Gastroesophageal sphincter (tissue), 4 donors: ENCODE results near the gene CCDC171. TPM values are rescaled to one million over a fixed set of nuclear protein-coding genes. Genes with fewer than 3 reads are reported as not detected.

ENCODE experiments used
- ATAC-seq: fragments of 150-250 bp; one replicate; pipeline ENCODE4 v1.9.1; 2016; ENCODE audit warnings: mild to moderate bottlenecking, moderate library complexity
- H3K27ac ChIP-seq, 4 donors: fragments of 200-600 bp; sonication (generic) in 3 of 4; 1 replicate in 3 of 4; 2 replicates in 1 of 4; pipeline ENCODE4 v1.5.1; 2016 to 2019
- H3K27me3 ChIP-seq: fragments of 200-600 bp; sonication (generic); one replicate; pipeline ENCODE4 v1.5.1; 2019
- H3K36me3 ChIP-seq, 2 donors: fragments of 200-600 bp; sonication (generic); one replicate each; pipeline ENCODE4 v1.5.1; 2019; ENCODE audit warnings: control low read depth in 1 of 2
- H3K4me1 ChIP-seq, 3 donors: fragments of 200-600 bp; sonication (generic); 1 replicate in 2 of 3; 2 replicates in 1 of 3; pipeline ENCODE4 v1.5.1; 2016 to 2019; ENCODE audit warnings: control low read depth in 2 of 3
- H3K4me3 ChIP-seq, 2 donors: fragments of 200-600 bp; sonication (generic); one replicate each; pipeline ENCODE4 v1.5.1; 2019; ENCODE audit warnings: mild to moderate bottlenecking in 1 of 2, moderate library complexity in 1 of 2
- H3K9me3 ChIP-seq, 3 donors: fragments of 200-600 bp; sonication (generic); one replicate each; pipeline ENCODE4 v1.5.1; 2017 to 2019; ENCODE audit warnings: control low read depth in 2 of 3
- CTCF ChIP-seq, 4 experiments: fragments of 200-600 bp in 2 of 4; fragments of 450-650 bp in 2 of 4; sonication (generic) in 1 of 4; IDR thresholded peaks; one replicate each; pipeline ENCODE4 v1.5.1; 2017 to 2019; ENCODE audit warnings: antibody characterized with exemption in 4 of 4, mild to moderate bottlenecking in 2 of 4, moderate library complexity in 2 of 4
- EP300 ChIP-seq: sonication (generic); formaldehyde crosslinking; IDR thresholded peaks from one replicate; pipeline ENCODE4 v1.6.1; 2017; ENCODE audit warnings: antibody characterized with exemption, mild to moderate bottlenecking
- POLR2A ChIP-seq, 2 donors: fragments of 450-650 bp; IDR thresholded peaks; one replicate each; pipeline ENCODE4 v1.6.1; 2017; ENCODE audit warnings: antibody characterized with exemption in 2 of 2, mild to moderate bottlenecking in 2 of 2, moderate library complexity in 1 of 2
- POLR2AphosphoS5 ChIP-seq: sonication (generic); formaldehyde crosslinking; IDR thresholded peaks from one replicate; pipeline ENCODE4 v1.6.1; 2017; ENCODE audit warnings: antibody characterized with exemption
- WGBS, 2 donors: methylation state at CpG; one replicate each; pipeline ENCODE4 v1.1.5; 2018; ENCODE audit warnings: low coverage in 1 of 2; 5-methylcytosine and 5-hydroxymethylcytosine counted together
- total RNA-seq, 4 donors: library from RNA; depleted of rRNA; stranded (reverse); fragments of >200 nt; gene quantifications; one replicate each; pipeline ENCODE4 v1.1.0, GENCODE V29; 2016

CCDC171 gene
- total RNA-seq, 4 donors from 2014 or later = 0.94 to 4.5 (median 2.8) TPM

GRCh38 chr9:15842051-15842450 is 289.2 kb downstream of the CCDC171 start:
- 84 to 96% methylated on average over 3 of the region's 3 CpGs for WGBS, 2 donors

GRCh38 chr9:15843316-15843715 is 290.5 kb downstream of the CCDC171 start:
- TF ChIP-seq POLR2A (IDR thresholded peaks at IDR 0.05) (no peak), POLR2AphosphoS5 (no peak), EP300 (no peak), CTCF (IDR thresholded peaks at IDR 0.05) (no peak)
- Histone ChIP-seq H3K27me3 (no peaks in the 10 kb centered on the region), H3K4me3 (no peak overlapping the region), H3K4me1 (no peaks in the 10 kb centered on the region), H3K36me3 (no peaks in the 10 kb centered on the region), H3K27ac (no peak overlapping the region), H3K9me3 (no peaks in the 10 kb centered on the region)
- ATAC-seq = no peak

More at GRCh38 chr9:15842051-15842450, 289.2 kb downstream of the CCDC171 start:
- Histone ChIP-seq H3K27ac (no peak overlapping the region), H3K36me3 (no peaks in the 10 kb centered on the region), H3K27me3 (no peaks in the 10 kb centered on the region), H3K9me3 (no peaks in the 10 kb centered on the region), H3K4me3 (no peak overlapping the region), H3K4me1 (no peaks in the 10 kb centered on the region)
- TF ChIP-seq CTCF (IDR thresholded peaks at IDR 0.05) (no peak), POLR2A (IDR thresholded peaks at IDR 0.05) (no peak), POLR2AphosphoS5 (no peak), EP300 (no peak)
- ATAC-seq = no peak

- no peak overlapping the region for H3K4me3 ChIP-seq
- TF ChIP-seq EP300 = no peak
- no peak for TF ChIP-seq POLR2AphosphoS5
- TF ChIP-seq CTCF (IDR thresholded peaks at IDR 0.05) = no peak
- no peak for TF ChIP-seq POLR2A (IDR thresholded peaks at IDR 0.05)
- H3K36me3 ChIP-seq = no peaks in the 10 kb centered on the region
- ATAC-seq = no peak
- H3K27ac ChIP-seq = no peak overlapping the region
- H3K4me1 ChIP-seq = no peaks in the 10 kb centered on the region
- WGBS, 2 donors = 100% methylated on average over 2 of the region's 2 CpGs
- H3K27me3 ChIP-seq = no peaks in the 10 kb centered on the region
- no peaks in the 10 kb centered on the region for H3K9me3 ChIP-seq
These were observed 291.1 kb downstream of the CCDC171 start for GRCh38 chr9:15843931-15844330.

- H3K4me1 ChIP-seq = no peaks in the 10 kb centered on the region
- ATAC-seq = no peak
- no peak for TF ChIP-seq EP300
- TF ChIP-seq POLR2AphosphoS5 = no peak
- TF ChIP-seq POLR2A (IDR thresholded peaks at IDR 0.05) = no peak
- TF ChIP-seq CTCF (IDR thresholded peaks at IDR 0.05) = no peak
- no peaks in the 10 kb centered on the region for H3K27me3 ChIP-seq
- no peaks in the 10 kb centered on the region for H3K36me3 ChIP-seq
- 83 to 85% methylated on average over 2 to 6 of the region's 6 CpGs for WGBS, 2 donors
- H3K9me3 ChIP-seq = no peaks in the 10 kb centered on the region
- H3K4me3 ChIP-seq = no peak overlapping the region
- no peak overlapping the region for H3K27ac ChIP-seq
These were observed 293.8 kb downstream of the CCDC171 start for GRCh38 chr9:15846611-15847010.

GRCh38 chr9:15849871-15850270 is 297.0 kb downstream of the CCDC171 start:
- TF ChIP-seq POLR2A (IDR thresholded peaks at IDR 0.05) = no peak
- no peak for TF ChIP-seq POLR2AphosphoS5
- no peak for TF ChIP-seq CTCF (IDR thresholded peaks at IDR 0.05)
- no peak for TF ChIP-seq EP300
- WGBS, 2 donors = 79 to 83% methylated on average over 1 of the region's 1 CpG
- Histone ChIP-seq H3K27me3 (no peaks in the 10 kb centered on the region), H3K4me1 (no peaks in the 10 kb centered on the region), H3K27ac (no peak overlapping the region), H3K9me3 (no peaks in the 10 kb centered on the region), H3K36me3 (no peaks in the 10 kb centered on the region), H3K4me3 (no peak overlapping the region)
- ATAC-seq = no peak
